ENCODE data around the gene PCDHGC5.
A peak's percentile ranks its signal among the peaks of the same experiment; 100 is the strongest.

Gene PCDHGC5

GRCh38 chr5:141488591-141489561, at the start of gene PCDHGC5:
Gene PCDHGC5, plus strand, starts transcription at chr5:141489081. Its CDS starts 160 bp downstream, at chr5:141489241.
- DNase-seq, result no peak

GRCh38 chr5:141439411-141440141, 49.3 kb upstream of the PCDHGC5 start:
- DNase-seq, result no peak

- DNase-seq, result no peak
These were observed 48.5 kb upstream of the PCDHGC5 start for GRCh38 chr5:141440341-141440740.

GRCh38 chr5:141441571-141442170, 47.2 kb upstream of the PCDHGC5 start:
- no peak for DNase-seq

- DNase-seq, result no peak
These were observed 23.5 kb upstream of the PCDHGC5 start for GRCh38 chr5:141465351-141465750.

GRCh38 chr5:141475625-141476131, 13.2 kb upstream of the PCDHGC5 start, which contains the start of gene PCDHGC3:
Gene PCDHGC3, plus strand, starts transcription at chr5:141475966. Its CDS starts 151 bp downstream, at chr5:141476117.
- DNase-seq, result peak; percentile 52

- DNase-seq, result no peak
These were observed 12.6 kb upstream of the PCDHGC5 start for GRCh38 chr5:141476132-141476911.

- DNase-seq, result no peak
These were observed 11.8 kb upstream of the PCDHGC5 start for GRCh38 chr5:141477044-141477575.

GRCh38 chr5:141477815-141478214, 11.1 kb upstream of the PCDHGC5 start:
- no peak for DNase-seq

GRCh38 chr5:141478321-141478945, 10.4 kb upstream of the PCDHGC5 start:
- DNase-seq, result no peak

GRCh38 chr5:141479776-141480175, 9.1 kb upstream of the PCDHGC5 start:
- no peak for DNase-seq

GRCh38 chr5:141483902-141484301, 5.0 kb upstream of the PCDHGC5 start:
- DNase-seq, result no peak

- no peak for DNase-seq
These were observed 4.6 kb upstream of the PCDHGC5 start for GRCh38 chr5:141484310-141484640.

GRCh38 chr5:141484641-141485311, 4.1 kb upstream of the PCDHGC5 start, which contains the start of gene PCDHGC4:
Gene PCDHGC4, plus strand, starts transcription at chr5:141485030. Its CDS starts 144 bp downstream, at chr5:141485174.
- DNase-seq, result no peak

GRCh38 chr5:141485321-141486055, 3.4 kb upstream of the PCDHGC5 start:
- DNase-seq, result no peak

GRCh38 chr5:141486091-141486490, 2.8 kb upstream of the PCDHGC5 start:
- DNase-seq, result no peak

- DNase-seq, result no peak
These were observed 1.8 kb upstream of the PCDHGC5 start for GRCh38 chr5:141487131-141487530.

GRCh38 chr5:141489841-141490240, 960 bp downstream of the PCDHGC5 start:
- DNase-seq, result no peak

GRCh38 chr5:141490271-141490670, 1.4 kb downstream of the PCDHGC5 start:
- no peak for DNase-seq

- DNase-seq, result no peak
These were observed 1.9 kb downstream of the PCDHGC5 start for GRCh38 chr5:141490771-141491170.
